Endothelial cell of umbilical vein (primary cell): Measurements from ENCODE around the gene KSR1. TPM values are rescaled to one million over a fixed set of nuclear protein-coding genes. Genes with fewer than 3 reads are reported as not detected.
A peak's percentile ranks its signal among the peaks of the same experiment; 100 is the strongest.

Source experiments
- BruUV-seq: library from RNA; stranded (reverse); fragments of 400-500 nt; replicated peaks from 2 replicates; lab custom pipeline; 2021; lab: Mats Ljungman, UMichigan
- CTCF ChIA-PET: fragments of 300-600, 350-600 bp; sonication (Branson Sonifier 250); formaldehyde crosslinking; loops from one replicate; lab custom pipeline; 2021; ENCODE audit warnings: antibody characterized with exemption, inconsistent platforms; lab: Charles Lee
- POLR2A ChIA-PET: fragments of 300-600, 350-600 bp; sonication (Branson Sonifier 250); formaldehyde crosslinking; loops from one replicate; lab custom pipeline; 2021; ENCODE audit warnings: antibody characterized with exemption, inconsistent platforms; lab: Charles Lee
- DNase-seq: peaks from one replicate; pipeline ENCODE4 v3.0.0-alpha.2; 2011; ENCODE audit warnings: low read depth, low spot score
- FAIRE-seq: peaks from 2 replicates; lab custom pipeline; 2011; peaks lifted over from hg19 to GRCh38; lab: Jason Lieb, UNC
- H2AFZ ChIP-seq: 2 replicates; pipeline ENCODE4 v1.6.0; 2012; ENCODE audit warnings: low read depth, low read length, control low read depth, inconsistent platforms
- H3K27ac ChIP-seq: 2 replicates; pipeline ENCODE4 v1.5.1; 2011; ENCODE audit warnings: low read depth, mild to moderate bottlenecking, control low read depth, low read length, moderate library complexity; ENCODE audit not compliant: insufficient read depth
- H3K27me3 ChIP-seq, 2 experiments: 2 replicates each; pipeline versions ENCODE4 v1.6.0 to v1.6.1; 2011; ENCODE audit warnings: low read length in 2 of 2, mixed read lengths in 1 of 2; ENCODE audit not compliant: control insufficient read depth in 2 of 2, insufficient read depth in 2 of 2
- H3K36me3 ChIP-seq, 2 experiments: 2 replicates in 1 of 2; 3 replicates in 1 of 2; pipeline ENCODE4 v1.5.1; 2011; ENCODE audit warnings: low read length in 2 of 2, mild to moderate bottlenecking in 1 of 2, moderate library complexity in 1 of 2; ENCODE audit not compliant: control insufficient read depth in 2 of 2, insufficient read depth in 2 of 2; ENCODE audit errors: extremely low read depth in 1 of 2
- H3K4me1 ChIP-seq: 3 replicates; pipeline ENCODE4 v1.5.1; 2011; ENCODE audit warnings: mild to moderate bottlenecking, low read length; ENCODE audit not compliant: control insufficient read depth, insufficient read depth; ENCODE audit errors: extremely low read depth
- H3K4me2 ChIP-seq: 2 replicates; pipeline ENCODE4 v1.6.1; 2011; ENCODE audit warnings: low read length, control low read depth, mixed read lengths; ENCODE audit not compliant: insufficient read depth
- H3K4me3 ChIP-seq, 3 experiments: fragments of 200-600 bp in 1 of 3; sonication (generic), shearing (Covaris generic) in 1 of 3; replicated peaks in 1 of 3; 2 replicates each; pipeline ENCODE4 v1.5.1; 2011 to 2016; ENCODE audit warnings: control low read depth in 3 of 3, low read length in 3 of 3, mild to moderate bottlenecking in 2 of 3, inconsistent platforms in 1 of 3, low read depth in 1 of 3, moderate library complexity in 1 of 3; ENCODE audit not compliant: insufficient read depth in 1 of 3
- H3K79me2 ChIP-seq: 2 replicates; pipeline ENCODE4 v1.6.0; 2012; ENCODE audit warnings: low read length, inconsistent platforms; ENCODE audit not compliant: control insufficient read depth, insufficient read depth
- H3K9ac ChIP-seq: replicated peaks from 2 replicates; pipeline ENCODE3; 2011; ENCODE audit warnings: low read length, control low read depth; ENCODE audit not compliant: insufficient read depth; ENCODE audit errors: extremely low read depth
- H3K9me1 ChIP-seq: replicated peaks from 3 replicates; pipeline ENCODE4 v1.6.0; 2011; ENCODE audit warnings: mild to moderate bottlenecking, low read length; ENCODE audit not compliant: control insufficient read depth, insufficient read depth; ENCODE audit errors: extremely low read depth
- H3K9me3 ChIP-seq: replicated peaks from 2 replicates; pipeline ENCODE4 v1.5.1; 2012; ENCODE audit warnings: low read length, inconsistent platforms; ENCODE audit not compliant: control insufficient read depth, insufficient read depth
- H4K20me1 ChIP-seq: replicated peaks from 2 replicates; pipeline ENCODE3; 2011; ENCODE audit warnings: mild to moderate bottlenecking, low read length; ENCODE audit not compliant: control insufficient read depth, insufficient read depth; ENCODE audit errors: extremely low read depth
- CTCF ChIP-seq, 2 donors: IDR thresholded peaks; 1 replicate in 1 of 2; 2 replicates in 1 of 2; pipeline ENCODE4 v1.5.1; 2011; ENCODE audit warnings: low read length in 2 of 2, mild to moderate bottlenecking in 2 of 2, moderate library complexity in 2 of 2, control low read depth in 1 of 2, inconsistent platforms in 1 of 2, low read depth in 1 of 2; ENCODE audit not compliant: insufficient read depth in 1 of 2; ENCODE audit errors: extremely low read depth in 1 of 2
- GATA2 ChIP-seq: IDR thresholded peaks from 2 replicates; pipeline ENCODE4 v1.7.0; 2011; ENCODE audit warnings: low read depth, mild to moderate bottlenecking, moderate library complexity, mixed read lengths, low read length; ENCODE audit not compliant: insufficient read length, insufficient read depth
- POLR2AphosphoS5 ChIP-seq: IDR thresholded peaks from 2 replicates; pipeline ENCODE4 v1.6.1; 2012; ENCODE audit warnings: low read depth, mild to moderate bottlenecking, control low read depth, low read length, moderate library complexity; ENCODE audit not compliant: insufficient read depth
- dilution Hi-C: fragments of 300-500 bp; cut with MboI; formaldehyde crosslinking; loops from one replicate; pipeline ENCODE4 v1.15.0; 2019; ENCODE audit warnings: low sequenced_read_pairs; ENCODE audit not compliant: extremely low pct_ligation_motif_present
- intact Hi-C: fragments of 100-400 bp; cut with micrococcal nuclease; formaldehyde crosslinking; loops from one replicate; pipeline ENCODE4 v1.10.0; 2022
- polyA plus RNA-seq, 4 experiments: library from polyadenylated mRNA; depleted of rRNA in 3 of 4; stranded (reverse) in 3 of 4; unstranded in 1 of 4; fragments of >200 nt; gene quantifications; 2 replicates each; pipeline versions ENCODE4 v1.2.1 to v1.2.3, GENCODE V29; 2011 to 2012; ENCODE audit warnings: missing spikeins in 1 of 4
- total RNA-seq: library from RNA; stranded (reverse); gene quantifications from 2 replicates; pipeline ENCODE4 v1.2.3, GENCODE V29; 2021

KSR1 gene
- total and polyA plus RNA-seq, 2 donors (not counting 3 experiments of a cell fraction or from before 2014, with no cell fraction given), result 35.4 to 80.2 TPM

DNA sequence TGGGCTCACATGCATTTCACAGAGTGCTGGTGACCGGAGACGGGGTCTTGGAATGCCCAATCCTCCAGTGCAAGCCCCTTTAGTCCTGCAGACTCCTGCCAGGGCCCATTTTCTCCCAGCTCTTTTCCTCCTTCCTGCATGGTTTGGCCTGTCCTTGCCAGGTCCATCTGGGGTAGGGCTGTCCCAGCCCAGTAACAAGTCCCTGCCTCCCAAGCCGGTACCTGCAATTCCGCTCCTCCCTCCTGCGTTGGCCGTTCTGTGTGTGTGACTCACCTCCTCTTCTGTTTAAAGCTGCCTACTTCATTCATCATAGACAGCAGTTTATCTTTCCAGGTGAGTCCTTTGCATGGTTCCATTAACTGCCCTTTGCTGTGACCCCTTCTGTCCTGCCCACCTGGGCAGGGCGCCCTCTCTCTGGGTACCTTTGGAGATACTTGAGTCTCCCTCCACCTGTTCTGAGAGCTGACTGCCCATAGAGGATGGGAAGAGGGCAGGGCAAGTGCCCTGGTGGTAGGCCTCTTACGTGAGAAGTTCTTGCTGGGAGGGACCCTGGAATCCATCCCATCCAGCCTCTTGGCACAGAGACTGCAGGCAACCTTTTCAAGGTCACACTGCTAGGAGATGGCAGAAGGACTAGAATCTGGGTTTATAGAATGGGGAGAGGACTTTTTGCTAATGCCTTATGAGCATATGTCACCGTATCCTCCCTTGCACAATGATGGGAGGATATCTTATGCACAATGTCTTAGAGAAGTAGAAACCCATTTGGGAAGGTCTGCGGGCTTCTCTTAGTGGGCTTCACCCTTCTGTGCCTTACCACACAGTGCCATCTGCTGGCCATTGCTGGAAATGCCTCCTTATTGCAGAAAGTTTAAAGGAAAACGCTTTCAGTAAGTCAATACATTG, 145.1 kb downstream of the KSR1 start:
- H3K4me2 ChIP-seq, result no peak overlapping the region
- no peak overlapping the region for H3K9ac ChIP-seq
- TF ChIP-seq CTCF (IDR thresholded peaks at IDR 0.05; ENCODE audit: extremely low read depth in 1 of 2, insufficient read depth in 1 of 2, low read depth in 1 of 2, low read length in 2 of 2) (peak; percentile 82 to 92), POLR2AphosphoS5 (no peak)
- no TSS peak for BruUV-seq
- H3K27ac ChIP-seq, result no peak overlapping the region
- FAIRE-seq (peak; percentile 98), DNase-seq (peak; percentile 87)
- H3K9me1 ChIP-seq, result no peaks in the 10 kb centered on the region
- no peaks in the 10 kb centered on the region for H4K20me1 ChIP-seq
- peaks cover 16 to 37% of the 10 kb centered on the region in 2 experiments for H3K36me3 ChIP-seq
- ChIA-PET POLR2A (no interaction called here), CTCF (interaction anchor here (0.6 to 10.3 kb wide), 24 partner anchors 9 to 404 kb away, joined by 3 to 150 read pairs (median 8); partner anchors contain the start of gene KSR1)
- intact Hi-C loops (loop anchor here (1.0 to 2.0 kb wide), 6 partner anchors 145 to 356 kb away; partner anchors contain the start of gene KSR1), dilution Hi-C loops (no loop called here)
- H3K79me2 ChIP-seq, result no peaks in the 10 kb centered on the region
- no peaks in the 10 kb centered on the region for H3K9me3 ChIP-seq
- no peak overlapping the region for H3K4me3 ChIP-seq
- no peaks in the 10 kb centered on the region for H3K27me3 ChIP-seq
- peaks cover 14% of the 10 kb centered on the region for H3K4me1 ChIP-seq
- no peak overlapping the region for H2AFZ ChIP-seq

DNA sequence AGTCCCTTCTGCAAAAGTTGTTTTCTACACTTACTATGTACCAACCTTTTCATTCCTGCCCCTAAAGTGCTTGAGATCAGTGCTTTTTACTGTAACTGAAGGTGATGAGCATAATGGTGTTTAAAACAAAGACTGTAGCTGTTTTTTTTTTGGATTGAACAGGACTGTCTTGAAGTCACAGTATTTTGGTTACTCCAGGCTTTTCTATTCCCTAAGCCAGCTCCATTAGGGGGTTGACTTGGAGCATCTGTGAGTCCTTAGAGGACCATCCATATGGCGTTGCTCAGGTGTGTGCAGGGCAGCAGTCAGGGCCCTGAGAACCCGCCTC, 145.7 kb downstream of the KSR1 start:
- POLR2A ChIA-PET, result no interaction called here
- no TSS peak for BruUV-seq
- TF ChIP-seq GATA2, result no peak
- CTCF ChIA-PET, result interaction anchor here (0.7 to 10.3 kb wide), 16 partner anchors 17 to 405 kb away, joined by 3 to 150 read pairs (median 8); partner anchors contain the start of gene KSR1
- Histone ChIP-seq H4K20me1 (no peaks in the 10 kb centered on the region), H3K9me1 (no peaks in the 10 kb centered on the region), H3K9ac (no peak overlapping the region), H3K27ac (no peak overlapping the region), H3K4me2 (no peak overlapping the region), H3K9me3 (no peaks in the 10 kb centered on the region), H3K4me1 (peaks cover 14% of the 10 kb centered on the region), H3K4me3 (no peak overlapping the region), H2AFZ (no peak overlapping the region), H3K36me3 (peaks cover 16 to 37% of the 10 kb centered on the region in 2 experiments), H3K27me3 (no peaks in the 10 kb centered on the region), H3K79me2 (no peaks in the 10 kb centered on the region)
- DNase-seq (no peak), FAIRE-seq (no peak)
- dilution Hi-C loops (no loop called here), intact Hi-C loops (loop anchor here (1.0 to 2.0 kb wide), 6 partner anchors 145 to 357 kb away; partner anchors contain the start of gene KSR1)
